Large intestine (tissue), 3 donors: ENCODE results near the gene ZBTB45. TPM values are rescaled to one million over a fixed set of nuclear protein-coding genes. Genes with fewer than 3 reads are reported as not detected.

ENCODE experiments used
- DNase-seq, 2 donors: peaks; one replicate each; pipeline versions ENCODE4 v3.0.0 to v3.0.0-alpha.2; 2013
- H3K27ac ChIP-seq: one replicate; pipeline ENCODE4 v1.5.1; 2013; ENCODE audit warnings: low read length
- H3K27me3 ChIP-seq: 2 replicates; pipeline ENCODE4 v1.6.1; 2013; ENCODE audit warnings: low read length; ENCODE audit not compliant: control insufficient read depth, insufficient read depth
- H3K36me3 ChIP-seq: 2 replicates; pipeline ENCODE4 v1.6.1; 2013; ENCODE audit warnings: low read length; ENCODE audit not compliant: control insufficient read depth, insufficient read depth
- H3K4me1 ChIP-seq: one replicate; pipeline ENCODE4 v1.6.1; 2013; ENCODE audit warnings: low read length; ENCODE audit not compliant: control insufficient read depth, insufficient read depth
- H3K4me3 ChIP-seq: one replicate; pipeline ENCODE4 v1.5.1; 2013; ENCODE audit warnings: low read length
- H3K9me3 ChIP-seq: one replicate; pipeline ENCODE4 v1.6.1; 2013; ENCODE audit warnings: mild to moderate bottlenecking, low read depth, low read length, moderate library complexity; ENCODE audit not compliant: control insufficient read depth
- WGBS: methylation state at CpG from one replicate; pipeline ENCODE4 v1.1.5; 2013; ENCODE audit warnings: low lambda C conversion rate; ENCODE audit not compliant: insufficient coverage; 5-methylcytosine and 5-hydroxymethylcytosine counted together
- polyA plus RNA-seq: library from polyadenylated mRNA; unstranded; fragments of 120-200 nt; gene quantifications from one replicate; pipeline ENCODE4 v1.2.1, GENCODE V29; 2013

Gene ZBTB45
- polyA plus RNA-seq, 1 donor, result 11.1 TPM

GRCh38 chr19:58516964-58517833, 2.4 kb downstream of the ZBTB45 start:
- H3K9me3 ChIP-seq, result no peaks in the 10 kb centered on the region
- H3K36me3 ChIP-seq, result peaks cover 13% of the 10 kb centered on the region
- H3K4me1 ChIP-seq, result peaks cover 40% of the 10 kb centered on the region
- H3K27ac ChIP-seq, result no peak overlapping the region
- no peak for DNase-seq
- H3K27me3 ChIP-seq, result no peaks in the 10 kb centered on the region
- no CpG with 5 or more reads among the region's 65 CpGs for WGBS
- H3K4me3 ChIP-seq, result no peak overlapping the region

- peaks cover 13% of the 10 kb centered on the region for H3K36me3 ChIP-seq
- no peaks in the 10 kb centered on the region for H3K9me3 ChIP-seq
- no peak for DNase-seq
- H3K27me3 ChIP-seq, result no peaks in the 10 kb centered on the region
- H3K4me1 ChIP-seq, result peaks cover 45% of the 10 kb centered on the region
- no peak overlapping the region for H3K4me3 ChIP-seq
- no peak overlapping the region for H3K27ac ChIP-seq
- WGBS, result no CpG with 5 or more reads among the region's 25 CpGs
Measured at GRCh38 chr19:58516246-58516836, 3.3 kb downstream of the ZBTB45 start.

- no peak overlapping the region for H3K27ac ChIP-seq
- peaks cover 47% of the 10 kb centered on the region for H3K4me1 ChIP-seq
- no peaks in the 10 kb centered on the region for H3K27me3 ChIP-seq
- no peak overlapping the region for H3K4me3 ChIP-seq
- peaks cover 13% of the 10 kb centered on the region for H3K36me3 ChIP-seq
- no peaks in the 10 kb centered on the region for H3K9me3 ChIP-seq
- no peak for DNase-seq
- no CpG with 5 or more reads among the region's 2 CpGs for WGBS
Measured at GRCh38 chr19:58515259-58515658, 4.4 kb downstream of the ZBTB45 start.

GRCh38 chr19:58514564-58515022, 5.0 kb downstream of the ZBTB45 start:
- H3K4me1 ChIP-seq, result peaks cover 47% of the 10 kb centered on the region
- no peak for DNase-seq
- no peaks in the 10 kb centered on the region for H3K9me3 ChIP-seq
- H3K27ac ChIP-seq, result peak overlapping the region; percentile 52
- no peaks in the 10 kb centered on the region for H3K27me3 ChIP-seq
- peaks cover 13% of the 10 kb centered on the region for H3K36me3 ChIP-seq
- no CpG with 5 or more reads among the region's 3 CpGs for WGBS
- H3K4me3 ChIP-seq, result peak overlapping the region; percentile 40

GRCh38 chr19:58513694-58514563, 5.7 kb downstream of the ZBTB45 start:
- Histone ChIP-seq H3K4me3 (peak overlapping the region; percentile 40), H3K36me3 (peaks cover 13% of the 10 kb centered on the region), H3K27me3 (no peaks in the 10 kb centered on the region), H3K27ac (peak overlapping the region; percentile 82), H3K4me1 (peaks cover 47% of the 10 kb centered on the region), H3K9me3 (no peaks in the 10 kb centered on the region)
- WGBS, result no CpG with 5 or more reads among the region's 66 CpGs
- DNase-seq, result peak; percentile 95

- peaks cover 13% of the 10 kb centered on the region for H3K36me3 ChIP-seq
- no peaks in the 10 kb centered on the region for H3K27me3 ChIP-seq
- peak overlapping the region; percentile 82 for H3K27ac ChIP-seq
- no peak for DNase-seq
- H3K4me1 ChIP-seq, result peaks cover 41% of the 10 kb centered on the region
- no CpG with 5 or more reads among the region's 10 CpGs for WGBS
- no peak overlapping the region for H3K4me3 ChIP-seq
- no peaks in the 10 kb centered on the region for H3K9me3 ChIP-seq
Measured at GRCh38 chr19:58513213-58513693, 6.4 kb downstream of the ZBTB45 start.

GRCh38 chr19:58511353-58512208, 8.0 kb downstream of the ZBTB45 start, which contains the start of gene SLC27A5:
SLC27A5 (minus strand) TSS chr19:58511992; CDS start chr19:58511955, 37 bp downstream.
- no peaks in the 10 kb centered on the region for H3K27me3 ChIP-seq
- no peak within 1 kb of the TSS for H3K4me3 ChIP-seq
- DNase-seq, result peak; percentile 62 to 83
- H3K4me1 ChIP-seq, result peaks cover 31% of the 10 kb centered on the region
- H3K36me3 ChIP-seq, result peaks cover 9% of the 10 kb centered on the region
- WGBS, result no CpG with 5 or more reads among the region's 25 CpGs
- H3K27ac ChIP-seq, result peak within 1 kb of the TSS; percentile 49
- H3K9me3 ChIP-seq, result no peaks in the 10 kb centered on the region

GRCh38 chr19:58510084-58510862, 9.3 kb downstream of the ZBTB45 start:
- no peak for DNase-seq
- no peaks in the 10 kb centered on the region for H3K36me3 ChIP-seq
- H3K27ac ChIP-seq, result no peak overlapping the region
- H3K9me3 ChIP-seq, result no peaks in the 10 kb centered on the region
- no peak overlapping the region for H3K4me3 ChIP-seq
- WGBS, result no CpG with 5 or more reads among the region's 8 CpGs
- no peaks in the 10 kb centered on the region for H3K27me3 ChIP-seq
- H3K4me1 ChIP-seq, result peaks cover 31% of the 10 kb centered on the region

GRCh38 chr19:58509731-58510083, 9.9 kb downstream of the ZBTB45 start:
- H3K27ac ChIP-seq, result no peak overlapping the region
- peaks cover 31% of the 10 kb centered on the region for H3K4me1 ChIP-seq
- H3K27me3 ChIP-seq, result no peaks in the 10 kb centered on the region
- DNase-seq, result no peak
- no CpG with 5 or more reads among the region's 11 CpGs for WGBS
- H3K9me3 ChIP-seq, result no peaks in the 10 kb centered on the region
- H3K36me3 ChIP-seq, result no peaks in the 10 kb centered on the region
- no peak overlapping the region for H3K4me3 ChIP-seq
